ENCODE results near the gene FBXO27. TPM values are rescaled to one million over a fixed set of nuclear protein-coding genes. Genes with fewer than 3 reads are reported as not detected.

Gene FBXO27
- total RNA-seq, 2 experiments from 2014 or later = 0.18 TPM; not detected in 1

GRCh38 chr19:39059302-39059701 lies 27.0 kb upstream of the FBXO27 start:
- no peaks in the 10 kb centered on the region for H3K36me3 Mint-ChIP-seq (ENCODE audit: low read depth)
- peaks cover 12% of the 10 kb centered on the region for H3K27me3 Mint-ChIP-seq
- H3K9me3 Mint-ChIP-seq = peaks cover 3% of the 10 kb centered on the region
- peaks cover 11% of the 10 kb centered on the region for H3K4me1 Mint-ChIP-seq
- no peak overlapping the region for H3K4me3 Mint-ChIP-seq
- H3K27ac Mint-ChIP-seq = no peak overlapping the region
- CTCF ChIA-PET = no interaction called here
- no peak for DNase-seq
- POLR2A ChIA-PET = no interaction called here

GRCh38 chr19:39057615-39058014 lies 25.3 kb upstream of the FBXO27 start:
- ChIA-PET CTCF (no interaction called here), POLR2A (no interaction called here)
- no peaks in the 10 kb centered on the region for H3K36me3 Mint-ChIP-seq (ENCODE audit: low read depth)
- no peak for DNase-seq
- H3K4me3 Mint-ChIP-seq = no peak overlapping the region
- peaks cover 11% of the 10 kb centered on the region for H3K4me1 Mint-ChIP-seq
- H3K27me3 Mint-ChIP-seq = peaks cover 12% of the 10 kb centered on the region
- H3K9me3 Mint-ChIP-seq = peaks cover 3% of the 10 kb centered on the region
- H3K27ac Mint-ChIP-seq = no peak overlapping the region

GRCh38 chr19:39054091-39054470 lies 21.7 kb upstream of the FBXO27 start:
- ChIA-PET POLR2A (no interaction called here), CTCF (interaction anchor here (0.5 kb wide), 1 partner anchor 55 kb away, joined by 3 read pairs; no protein-coding TSS in a partner anchor)
- H3K27me3 Mint-ChIP-seq = peaks cover 4% of the 10 kb centered on the region
- H3K4me3 Mint-ChIP-seq = no peak overlapping the region
- H3K4me1 Mint-ChIP-seq = no peaks in the 10 kb centered on the region
- no peaks in the 10 kb centered on the region for H3K36me3 Mint-ChIP-seq (ENCODE audit: low read depth)
- peaks cover 3% of the 10 kb centered on the region for H3K9me3 Mint-ChIP-seq
- DNase-seq = no peak
- H3K27ac Mint-ChIP-seq = no peak overlapping the region

GRCh38 chr19:39053276-39054090 lies 21.1 kb upstream of the FBXO27 start:
- Mint-ChIP-seq H3K9me3 (peaks cover 3% of the 10 kb centered on the region), H3K27ac (no peak overlapping the region), H3K27me3 (peaks cover 4% of the 10 kb centered on the region), H3K4me1 (no peaks in the 10 kb centered on the region), H3K4me3 (no peak overlapping the region), H3K36me3 (ENCODE audit: low read depth) (no peaks in the 10 kb centered on the region)
- CTCF ChIA-PET = no interaction called here
- POLR2A ChIA-PET = no interaction called here
- no peak for DNase-seq

- Mint-ChIP-seq H3K4me1 (no peaks in the 10 kb centered on the region), H3K9me3 (peaks cover 3% of the 10 kb centered on the region), H3K36me3 (ENCODE audit: low read depth) (no peaks in the 10 kb centered on the region), H3K4me3 (no peak overlapping the region), H3K27me3 (peaks cover 4% of the 10 kb centered on the region), H3K27ac (no peak overlapping the region)
- ChIA-PET CTCF (interaction anchor here (0.5 to 1.3 kb wide), 6 partner anchors 9 to 72 kb away, joined by 3 to 8 read pairs (median 3); partner anchors contain the start of gene PAK4), POLR2A (interaction anchor here (1.0 kb wide), 1 partner anchor 21 kb away, joined by 5 read pairs; no protein-coding TSS in a partner anchor)
- DNase-seq = no peak
These were observed 20.5 kb upstream of the FBXO27 start for GRCh38 chr19:39052846-39053245.

- Mint-ChIP-seq H3K4me1 (no peaks in the 10 kb centered on the region), H3K9me3 (no peaks in the 10 kb centered on the region), H3K27ac (no peak overlapping the region), H3K36me3 (ENCODE audit: low read depth) (no peaks in the 10 kb centered on the region), H3K4me3 (no peak overlapping the region), H3K27me3 (peaks cover 4% of the 10 kb centered on the region)
- POLR2A ChIA-PET = interaction anchor here (1.0 kb wide), 1 partner anchor 21 kb away, joined by 5 read pairs; no protein-coding TSS in a partner anchor
- peak; percentile 69 for DNase-seq
- CTCF ChIA-PET = interaction anchor here (0.5 to 1.3 kb wide), 11 partner anchors 9 to 134 kb away, joined by 3 to 8 read pairs (median 3); partner anchors contain the start of gene PAK4
These were observed 19.9 kb upstream of the FBXO27 start for GRCh38 chr19:39052243-39052746.

GRCh38 chr19:39047073-39047472 lies 14.7 kb upstream of the FBXO27 start:
- POLR2A ChIA-PET = no interaction called here
- peaks cover 5% of the 10 kb centered on the region for H3K27me3 Mint-ChIP-seq
- no peak for DNase-seq
- no peaks in the 10 kb centered on the region for H3K4me1 Mint-ChIP-seq
- no peak overlapping the region for H3K27ac Mint-ChIP-seq
- CTCF ChIA-PET = interaction anchor here (0.7 kb wide), 1 partner anchor 50 kb away, joined by 3 read pairs; no protein-coding TSS in a partner anchor
- no peaks in the 10 kb centered on the region for H3K36me3 Mint-ChIP-seq (ENCODE audit: low read depth)
- H3K9me3 Mint-ChIP-seq = no peaks in the 10 kb centered on the region
- H3K4me3 Mint-ChIP-seq = no peak overlapping the region

- POLR2A ChIA-PET = no interaction called here
These were observed 13.9 kb upstream of the FBXO27 start for GRCh38 chr19:39046037-39046821.

GRCh38 chr19:39045506-39045905 lies 13.2 kb upstream of the FBXO27 start:
- DNase-seq = no peak
- H3K9me3 Mint-ChIP-seq = no peaks in the 10 kb centered on the region
- H3K4me1 Mint-ChIP-seq = no peaks in the 10 kb centered on the region
- H3K4me3 Mint-ChIP-seq = no peak overlapping the region
- H3K27me3 Mint-ChIP-seq = peaks cover 3% of the 10 kb centered on the region
- H3K36me3 Mint-ChIP-seq (ENCODE audit: low read depth) = no peaks in the 10 kb centered on the region
- no peak overlapping the region for H3K27ac Mint-ChIP-seq
- CTCF ChIA-PET = no interaction called here
- POLR2A ChIA-PET = no interaction called here

More at GRCh38 chr19:39046037-39046821, 13.9 kb upstream of the FBXO27 start:
- Mint-ChIP-seq H3K4me3 (no peak overlapping the region), H3K4me1 (no peaks in the 10 kb centered on the region), H3K9me3 (no peaks in the 10 kb centered on the region), H3K36me3 (ENCODE audit: low read depth) (no peaks in the 10 kb centered on the region), H3K27ac (no peak overlapping the region), H3K27me3 (peaks cover 5% of the 10 kb centered on the region)
- CTCF ChIA-PET = interaction anchor here (0.7 kb wide), 1 partner anchor 49 kb away, joined by 3 read pairs; no protein-coding TSS in a partner anchor
- no peak for DNase-seq

- DNase-seq = no peak
- H3K27ac Mint-ChIP-seq = no peak overlapping the region
- no peaks in the 10 kb centered on the region for H3K36me3 Mint-ChIP-seq (ENCODE audit: low read depth)
- POLR2A ChIA-PET = no interaction called here
- H3K4me3 Mint-ChIP-seq = no peak overlapping the region
- peaks cover 17% of the 10 kb centered on the region for H3K27me3 Mint-ChIP-seq
- CTCF ChIA-PET = interaction anchor here (0.8 kb wide), 1 partner anchor 75 kb away, joined by 3 read pairs; no protein-coding TSS in a partner anchor
- no peaks in the 10 kb centered on the region for H3K9me3 Mint-ChIP-seq
- H3K4me1 Mint-ChIP-seq = no peaks in the 10 kb centered on the region
These were observed 5.7 kb upstream of the FBXO27 start for GRCh38 chr19:39038098-39038497.

- ChIA-PET CTCF (interaction anchor here (1.7 kb wide), 1 partner anchor 14 kb away, joined by 4 read pairs; no protein-coding TSS in a partner anchor), POLR2A (no interaction called here)
- H3K4me1 Mint-ChIP-seq = peaks cover 3% of the 10 kb centered on the region
- no peak overlapping the region for H3K4me3 Mint-ChIP-seq
- H3K27me3 Mint-ChIP-seq = peaks cover 25% of the 10 kb centered on the region
- no peaks in the 10 kb centered on the region for H3K36me3 Mint-ChIP-seq (ENCODE audit: low read depth)
- no peak overlapping the region for H3K27ac Mint-ChIP-seq
- no peaks in the 10 kb centered on the region for H3K9me3 Mint-ChIP-seq
- DNase-seq = no peak
These were observed 4.8 kb upstream of the FBXO27 start for GRCh38 chr19:39037194-39037593.

- ChIA-PET POLR2A (no interaction called here), CTCF (interaction anchor here (1.7 kb wide), 1 partner anchor 14 kb away, joined by 4 read pairs; no protein-coding TSS in a partner anchor)
These were observed 4.2 kb upstream of the FBXO27 start for GRCh38 chr19:39036581-39036980.

More at GRCh38 chr19:39036581-39036980, 4.2 kb upstream of the FBXO27 start:
- DNase-seq = no peak
- H3K27me3 Mint-ChIP-seq = peaks cover 26% of the 10 kb centered on the region
- H3K4me3 Mint-ChIP-seq = no peak overlapping the region
- H3K36me3 Mint-ChIP-seq (ENCODE audit: low read depth) = no peaks in the 10 kb centered on the region
- no peaks in the 10 kb centered on the region for H3K9me3 Mint-ChIP-seq
- peaks cover 3% of the 10 kb centered on the region for H3K4me1 Mint-ChIP-seq
- no peak overlapping the region for H3K27ac Mint-ChIP-seq
